Thoracic aorta (tissue), 2 donors: ENCODE measurements around the gene P3R3URF. TPM values are rescaled to one million over a fixed set of nuclear protein-coding genes. Genes with fewer than 3 reads are reported as not detected.

Experiments
- ATAC-seq: fragments of 150-250 bp; one replicate; pipeline ENCODE4 v1.8.0; 2017; ENCODE audit warnings: low read depth; ENCODE audit not compliant: insufficient number of reproducible peaks, low FRiP score
- DNase-seq: peaks from one replicate; pipeline ENCODE4 v3.0.0-alpha.2; 2020; ENCODE audit warnings: low spot score
- H3K27ac ChIP-seq, 2 donors: fragments of 200-600 bp; sonication (generic); 1 replicate in 1 of 2; 2 replicates in 1 of 2; pipeline ENCODE4 v1.5.1; 2016; ENCODE audit warnings: mild to moderate bottlenecking in 2 of 2, moderate library complexity in 2 of 2
- H3K27me3 ChIP-seq: fragments of 200-600 bp; sonication (generic); replicated peaks from 2 replicates; pipeline ENCODE4 v1.6.0; 2016; ENCODE audit warnings: mild to moderate bottlenecking; ENCODE audit not compliant: insufficient read depth
- H3K36me3 ChIP-seq: fragments of 200-600 bp; sonication (generic); one replicate; pipeline ENCODE4 v1.5.1; 2016
- H3K4me1 ChIP-seq, 2 donors: fragments of 200-600 bp; sonication (generic); 1 replicate in 1 of 2; 2 replicates in 1 of 2; pipeline versions ENCODE4 v1.5.1 to v1.6.0; 2016; ENCODE audit warnings: low read depth in 2 of 2, mild to moderate bottlenecking in 1 of 2; ENCODE audit not compliant: control insufficient read depth in 1 of 2
- H3K4me3 ChIP-seq: fragments of 200-600 bp; sonication (generic); 2 replicates; pipeline ENCODE4 v1.5.1; 2016; ENCODE audit warnings: mild to moderate bottlenecking
- H3K9me3 ChIP-seq: fragments of 200-600 bp; sonication (generic); 2 replicates; pipeline ENCODE4 v1.5.1; 2016
- total RNA-seq, 2 donors: library from RNA; depleted of rRNA; stranded (reverse); fragments of >200 nt; gene quantifications; one replicate each; pipeline versions ENCODE4 v1.1.0 to v1.2.3, GENCODE V29; 2016
- TF ChIP-seq, protein P1 (sequence below): fragments of 200-600 bp; sonication (generic); IDR thresholded peaks from one replicate; pipeline ENCODE4 v1.5.1; 2019; ENCODE audit warnings: antibody characterized with exemption

Gene P3R3URF
- total RNA-seq, 2 donors from 2014 or later, result not detected

DNA sequence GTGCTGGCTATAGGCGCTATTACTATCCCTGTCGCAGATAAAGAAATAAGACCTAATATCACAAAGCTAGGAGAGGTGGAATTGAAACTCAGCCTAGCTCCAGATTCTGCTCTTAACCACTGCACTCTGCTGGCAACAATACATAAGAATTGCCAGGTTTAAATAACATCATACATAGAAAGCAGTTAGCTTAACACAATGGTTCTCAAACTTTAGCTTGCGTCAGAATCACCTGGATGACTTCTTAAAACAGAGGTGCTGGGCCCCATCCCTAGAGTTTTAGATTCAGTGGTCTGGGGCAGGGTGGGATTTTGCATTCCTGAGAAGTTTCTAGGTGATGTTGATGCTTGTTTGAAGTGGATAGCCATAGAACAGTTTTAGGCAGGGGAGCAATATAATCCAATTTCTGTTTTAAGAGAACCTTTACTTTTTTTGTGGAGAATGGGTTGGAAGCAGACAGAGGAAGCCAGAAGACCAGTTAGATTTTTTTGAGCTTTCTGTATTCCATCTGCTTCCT lies 23.0 kb upstream of the P3R3URF start:
- H3K27ac ChIP-seq, result peak overlapping the region in 1 of 2 donors; percentile 82
- no peaks in the 10 kb centered on the region for H3K27me3 ChIP-seq
- ATAC-seq, result no peak
- peaks cover 10 to 30% of the 10 kb centered on the region in 2 donors for H3K4me1 ChIP-seq
- no peaks in the 10 kb centered on the region for H3K9me3 ChIP-seq
- H3K36me3 ChIP-seq, result peaks cover 5% of the 10 kb centered on the region
- peak overlapping the region; percentile 86 for H3K4me3 ChIP-seq
- DNase-seq, result no peak
- TF ChIP-seq, protein P1, sequence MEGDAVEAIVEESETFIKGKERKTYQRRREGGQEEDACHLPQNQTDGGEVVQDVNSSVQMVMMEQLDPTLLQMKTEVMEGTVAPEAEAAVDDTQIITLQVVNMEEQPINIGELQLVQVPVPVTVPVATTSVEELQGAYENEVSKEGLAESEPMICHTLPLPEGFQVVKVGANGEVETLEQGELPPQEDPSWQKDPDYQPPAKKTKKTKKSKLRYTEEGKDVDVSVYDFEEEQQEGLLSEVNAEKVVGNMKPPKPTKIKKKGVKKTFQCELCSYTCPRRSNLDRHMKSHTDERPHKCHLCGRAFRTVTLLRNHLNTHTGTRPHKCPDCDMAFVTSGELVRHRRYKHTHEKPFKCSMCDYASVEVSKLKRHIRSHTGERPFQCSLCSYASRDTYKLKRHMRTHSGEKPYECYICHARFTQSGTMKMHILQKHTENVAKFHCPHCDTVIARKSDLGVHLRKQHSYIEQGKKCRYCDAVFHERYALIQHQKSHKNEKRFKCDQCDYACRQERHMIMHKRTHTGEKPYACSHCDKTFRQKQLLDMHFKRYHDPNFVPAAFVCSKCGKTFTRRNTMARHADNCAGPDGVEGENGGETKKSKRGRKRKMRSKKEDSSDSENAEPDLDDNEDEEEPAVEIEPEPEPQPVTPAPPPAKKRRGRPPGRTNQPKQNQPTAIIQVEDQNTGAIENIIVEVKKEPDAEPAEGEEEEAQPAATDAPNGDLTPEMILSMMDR, result no peak

DNA sequence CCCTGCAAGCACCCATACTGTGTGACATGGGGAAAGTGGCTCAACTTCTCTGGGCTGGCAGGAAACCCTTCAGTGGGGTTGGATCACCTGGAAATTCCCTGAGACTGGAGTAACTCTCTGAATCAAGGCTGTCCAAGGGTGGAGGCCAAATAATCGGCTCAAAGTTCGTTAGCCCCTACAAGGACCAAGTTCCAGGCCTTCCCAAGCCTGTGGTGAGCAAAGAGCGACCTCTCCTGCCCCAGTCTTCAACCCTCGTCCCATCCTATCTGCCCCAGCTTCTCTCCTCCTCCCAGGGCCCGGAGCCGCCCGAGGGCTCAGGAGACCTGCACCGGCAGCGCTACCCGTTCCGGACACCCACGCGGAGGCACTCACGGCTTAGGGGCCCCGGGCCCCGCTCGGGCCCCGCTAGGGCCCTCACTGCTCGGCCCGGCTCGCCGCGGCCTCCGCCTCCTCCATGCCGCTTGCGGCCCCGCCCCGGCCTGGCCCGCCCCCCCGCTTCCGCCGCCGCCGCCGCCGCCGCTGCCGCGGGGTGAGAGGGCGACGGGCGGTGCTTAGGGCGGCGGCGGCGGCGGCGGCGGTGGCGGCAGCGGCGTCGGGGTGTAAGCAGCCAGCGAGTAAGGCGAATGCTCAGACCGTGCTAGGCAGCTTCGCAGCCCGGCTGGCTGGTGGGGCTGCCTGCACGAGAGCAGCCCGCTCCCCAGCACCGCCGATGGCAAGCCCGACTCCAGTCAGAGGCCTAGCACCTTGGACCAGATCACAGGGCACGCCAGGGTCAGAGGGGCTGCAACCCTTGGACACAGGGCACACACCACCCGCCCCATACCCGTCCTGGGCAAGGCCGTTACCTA lies 21.9 kb upstream of the P3R3URF start, which contains the start of gene POMGNT1:
POMGNT1 (minus strand) TSS at position 471 of the 848 bp plus-strand sequence. CDS start 613 bp downstream, outside the sequence.
- Histone ChIP-seq H3K4me3 (peak within 1 kb of the TSS; percentile 86), H3K27me3 (no peaks in the 10 kb centered on the region), H3K4me1 (peaks cover 10 to 28% of the 10 kb centered on the region in 2 donors), H3K9me3 (no peaks in the 10 kb centered on the region), H3K36me3 (peaks cover 5% of the 10 kb centered on the region), H3K27ac (peak within 1 kb of the TSS; percentile 71 to 82)
- ATAC-seq, result peak; percentile 39
- TF ChIP-seq, protein P1, result no peak
- no peak for DNase-seq

DNA sequence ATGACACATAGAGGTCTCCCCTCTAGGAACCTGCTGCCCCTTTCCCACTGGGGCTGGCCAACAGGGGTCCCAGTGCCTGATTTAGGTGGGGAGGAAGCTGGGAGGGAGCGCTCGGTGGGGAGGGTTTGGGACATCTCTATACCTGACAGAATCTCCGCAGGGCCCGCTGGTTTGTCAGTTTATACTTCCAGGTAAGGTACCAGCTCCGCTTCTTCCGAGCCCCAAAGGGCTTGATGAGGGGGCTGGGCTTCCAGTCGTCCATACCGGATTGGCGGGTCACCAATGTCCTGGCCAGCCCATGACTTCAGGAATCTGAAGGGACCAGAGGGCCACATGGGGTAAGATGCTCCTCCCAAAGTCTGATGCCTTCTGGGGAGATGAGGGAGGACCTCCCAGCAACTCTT lies 21.3 kb upstream of the P3R3URF start:
- no peaks in the 10 kb centered on the region for H3K27me3 ChIP-seq
- H3K9me3 ChIP-seq, result no peaks in the 10 kb centered on the region
- no peak for DNase-seq
- TF ChIP-seq, protein P1, result no peak
- no peak for ATAC-seq
- H3K4me3 ChIP-seq, result peak overlapping the region; percentile 86
- H3K36me3 ChIP-seq, result peaks cover 5% of the 10 kb centered on the region
- H3K27ac ChIP-seq, result peak overlapping the region; percentile 70
- peaks cover 10 to 27% of the 10 kb centered on the region in 2 donors for H3K4me1 ChIP-seq

DNA sequence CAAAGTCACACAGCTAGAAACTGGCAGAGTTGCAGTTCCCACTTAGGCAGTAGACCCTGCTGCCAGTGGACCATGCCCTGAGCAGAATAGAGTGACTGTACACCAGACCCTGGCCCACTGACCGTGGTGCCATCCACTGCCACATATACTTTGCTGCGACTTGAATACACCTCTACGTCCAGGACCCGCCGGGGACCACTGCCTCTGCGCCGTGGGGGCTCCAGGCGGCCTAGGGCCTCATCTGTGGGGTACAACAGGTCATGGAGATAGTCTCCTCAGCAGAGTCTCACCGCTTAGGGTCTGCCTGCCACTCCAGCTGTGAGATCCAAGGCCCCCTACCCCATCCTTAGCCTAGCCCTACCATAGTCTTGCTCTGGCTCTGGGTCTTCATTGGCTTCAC lies 20.3 kb upstream of the P3R3URF start:
- Histone ChIP-seq H3K9me3 (no peaks in the 10 kb centered on the region), H3K27me3 (no peaks in the 10 kb centered on the region), H3K36me3 (peaks cover 9% of the 10 kb centered on the region), H3K27ac (peak overlapping the region; percentile 70), H3K4me3 (no peak overlapping the region), H3K4me1 (peaks cover 10 to 24% of the 10 kb centered on the region in 2 donors)
- TF ChIP-seq, protein P1, result no peak
- ATAC-seq (no peak), DNase-seq (no peak)

GRCh38 chr1:46194641-46195193 lies 18.4 kb upstream of the P3R3URF start:
- no peak overlapping the region for H3K27ac ChIP-seq
- no peaks in the 10 kb centered on the region for H3K27me3 ChIP-seq
- peaks cover 21% of the 10 kb centered on the region for H3K36me3 ChIP-seq
- TF ChIP-seq, protein P1, result no peak
- peaks cover 14 to 24% of the 10 kb centered on the region in 2 donors for H3K4me1 ChIP-seq
- no peak for ATAC-seq
- H3K9me3 ChIP-seq, result no peaks in the 10 kb centered on the region
- no peak overlapping the region for H3K4me3 ChIP-seq
- DNase-seq, result no peak
